H1 (cell line): ENCODE measurements around the gene SYNDIG1. TPM values are rescaled to one million over a fixed set of nuclear protein-coding genes. Genes with fewer than 3 reads are reported as not detected.

ENCODE experiments used
- CTCF ChIA-PET: fragments of 300-600 bp; sonication (Branson Sonifier 250); formaldehyde crosslinking; loops from one replicate; lab custom pipeline; 2021; ENCODE audit not compliant: partially characterized antibody; lab: Charles Lee
- POLR2A ChIA-PET: fragments of 300-600 bp; sonication (Branson Sonifier 250); formaldehyde crosslinking; loops from one replicate; lab custom pipeline; 2021; ENCODE audit warnings: inconsistent platforms; ENCODE audit not compliant: partially characterized antibody; lab: Charles Lee
- DNase-seq, 2 experiments: peaks; one replicate each; pipeline versions ENCODE4 v3.0.0 to v3.0.0-alpha.2; 2010 to 2022; ENCODE audit warnings: low spot score in 2 of 2, low read depth in 1 of 2, mixed read lengths in 1 of 2
- FAIRE-seq: peaks from 2 replicates; lab custom pipeline; 2011; peaks lifted over from hg19 to GRCh38; lab: Jason Lieb, UNC
- H2AFZ ChIP-seq: 2 replicates; pipeline ENCODE4 v1.8.1; 2012; ENCODE audit warnings: low read length, inconsistent platforms
- H2AK5ac ChIP-seq: 2 replicates; pipeline ENCODE4 v1.6.1; 2013; ENCODE audit warnings: low read depth, low read length
- H2BK120ac ChIP-seq: replicated peaks from 2 replicates; pipeline ENCODE3; 2013; ENCODE audit warnings: low read depth, low read length, inconsistent platforms
- H2BK12ac ChIP-seq: 2 replicates; pipeline ENCODE4 v1.6.1; 2013; ENCODE audit warnings: low read depth, low read length
- H2BK15ac ChIP-seq: 2 replicates; pipeline ENCODE4 v1.6.1; 2013; ENCODE audit warnings: low read length
- H2BK20ac ChIP-seq: 2 replicates; pipeline ENCODE4 v1.6.1; 2013; ENCODE audit warnings: low read length
- H2BK5ac ChIP-seq: 2 replicates; pipeline ENCODE4 v1.6.1; 2013; ENCODE audit warnings: low read depth, low read length
- H3K14ac ChIP-seq: 2 replicates; pipeline ENCODE4 v1.6.1; 2013; ENCODE audit warnings: inconsistent platforms; ENCODE audit not compliant: insufficient read length
- H3K18ac ChIP-seq: 2 replicates; pipeline ENCODE4 v1.6.1; 2013; ENCODE audit warnings: low read length; ENCODE audit errors: extremely low read depth
- H3K23ac ChIP-seq: 2 replicates; pipeline ENCODE4 v1.6.1; 2013; ENCODE audit warnings: inconsistent platforms; ENCODE audit not compliant: insufficient read length
- H3K23me2 ChIP-seq: 2 replicates; pipeline ENCODE4 v1.6.1; 2013; ENCODE audit warnings: low read depth, low read length
- H3K27ac ChIP-seq: 2 replicates; pipeline ENCODE4 v1.6.1; 2011; ENCODE audit warnings: low read depth, low read length, inconsistent platforms
- H3K27me3 ChIP-seq, 4 experiments: replicated peaks in 1 of 4; 1 replicate in 1 of 4; 2 replicates in 3 of 4; pipeline versions ENCODE4 v1.6.1 to v1.8.1; 2011 to 2013; ENCODE audit warnings: low read length in 3 of 4, mild to moderate bottlenecking in 3 of 4, inconsistent platforms in 2 of 4, mixed read lengths in 2 of 4, moderate library complexity in 1 of 4; ENCODE audit not compliant: control insufficient read depth in 3 of 4, insufficient read depth in 3 of 4; ENCODE audit errors: extremely low read depth in 1 of 4
- H3K36me3 ChIP-seq, 4 experiments: 2 replicates each; pipeline versions ENCODE4 v1.6.1 to v1.8.1; 2011 to 2013; ENCODE audit warnings: mild to moderate bottlenecking in 4 of 4, low read length in 3 of 4, moderate library complexity in 2 of 4, control low read depth in 1 of 4, inconsistent platforms in 1 of 4; ENCODE audit not compliant: insufficient read depth in 4 of 4, control insufficient read depth in 2 of 4
- H3K4ac ChIP-seq: replicated peaks from 2 replicates; pipeline ENCODE3; 2013; ENCODE audit warnings: low read length, low read depth, mixed read lengths, inconsistent platforms; ENCODE audit not compliant: insufficient read length
- H3K4me1 ChIP-seq, 4 experiments: replicated peaks in 1 of 4; 1 replicate in 1 of 4; 2 replicates in 3 of 4; pipeline versions ENCODE4 v1.6.1 to v1.8.1; 2011 to 2013; ENCODE audit warnings: low read length in 3 of 4, inconsistent platforms in 2 of 4, mixed read lengths in 1 of 4; ENCODE audit not compliant: insufficient read depth in 4 of 4, control insufficient read depth in 3 of 4
- H3K4me2 ChIP-seq, 2 experiments: 2 replicates each; pipeline versions ENCODE4 v1.6.1 to v1.8.1; 2011 to 2013; ENCODE audit warnings: low read depth in 2 of 2, low read length in 2 of 2, control low read depth in 1 of 2, inconsistent platforms in 1 of 2, mild to moderate bottlenecking in 1 of 2; ENCODE audit not compliant: insufficient read depth in 1 of 2
- H3K4me3 ChIP-seq, 4 experiments: fragments of 200-600, 300-600 bp in 1 of 4; sonication (generic), shearing (Covaris generic), sonication (Bioruptor Twin) in 1 of 4; 2 replicates each; pipeline versions ENCODE4 v1.5.1 to v1.8.1; 2011 to 2016; ENCODE audit warnings: low read length in 4 of 4, low read depth in 3 of 4, control low read depth in 2 of 4, inconsistent platforms in 2 of 4, mild to moderate bottlenecking in 2 of 4, mixed read lengths in 1 of 4, moderate library complexity in 1 of 4; ENCODE audit not compliant: insufficient read depth in 2 of 4; ENCODE audit errors: extremely low read depth in 1 of 4
- H3K56ac ChIP-seq: replicated peaks from 2 replicates; pipeline ENCODE3; 2013; ENCODE audit warnings: low read depth, mild to moderate bottlenecking, mixed read lengths, low read length, inconsistent platforms; ENCODE audit not compliant: insufficient read length
- H3K79me1 ChIP-seq: 2 replicates; pipeline ENCODE4 v1.6.1; 2013; ENCODE audit warnings: low read depth, low read length, control low read depth
- H3K79me2 ChIP-seq, 2 experiments: 2 replicates each; pipeline versions ENCODE4 v1.6.1 to v1.8.1; 2012 to 2013; ENCODE audit warnings: low read length in 2 of 2, mild to moderate bottlenecking in 2 of 2, inconsistent platforms in 1 of 2; ENCODE audit not compliant: insufficient read depth in 2 of 2, control insufficient read depth in 1 of 2
- H3K9ac ChIP-seq, 4 experiments: replicated peaks in 1 of 4; 1 replicate in 1 of 4; 2 replicates in 3 of 4; pipeline versions ENCODE4 v1.6.1 to v1.8.1; 2011 to 2013; ENCODE audit warnings: low read depth in 3 of 4, low read length in 3 of 4, control low read depth in 2 of 4, mild to moderate bottlenecking in 2 of 4, moderate library complexity in 2 of 4, inconsistent platforms in 1 of 4; ENCODE audit errors: extremely low read depth in 1 of 4
- H3K9me3 ChIP-seq, 2 experiments: 2 replicates each; pipeline versions ENCODE4 v1.6.1 to v1.8.1; 2012 to 2013; ENCODE audit warnings: mild to moderate bottlenecking in 2 of 2, moderate library complexity in 2 of 2, control low read depth in 1 of 2, inconsistent platforms in 1 of 2, low read depth in 1 of 2, low read length in 1 of 2, mixed read lengths in 1 of 2; ENCODE audit not compliant: insufficient read depth in 2 of 2
- H4K20me1 ChIP-seq, 2 experiments: replicated peaks in 1 of 2; 2 replicates each; pipeline versions ENCODE3 to v1.8.1; 2011 to 2013; ENCODE audit warnings: inconsistent platforms in 2 of 2, low read length in 2 of 2, mild to moderate bottlenecking in 1 of 2; ENCODE audit not compliant: insufficient read depth in 2 of 2, control insufficient read depth in 1 of 2
- H4K5ac ChIP-seq: 2 replicates; pipeline ENCODE4 v1.6.1; 2013; ENCODE audit warnings: low read length, low read depth, mixed read lengths, inconsistent platforms; ENCODE audit not compliant: insufficient read length
- H4K8ac ChIP-seq: 2 replicates; pipeline ENCODE4 v1.8.0; 2013; ENCODE audit warnings: mild to moderate bottlenecking, moderate library complexity, low read length, inconsistent platforms; ENCODE audit not compliant: insufficient read depth; ENCODE audit errors: extremely low read depth
- H4K91ac ChIP-seq: replicated peaks from 2 replicates; pipeline ENCODE3; 2013; ENCODE audit warnings: low read length, mixed read lengths, inconsistent platforms; ENCODE audit not compliant: insufficient read length
- SP1 ChIP-seq: IDR thresholded peaks from 2 replicates; pipeline ENCODE4 v1.6.1; 2011; ENCODE audit warnings: low read depth, low read length
- WGBS, 2 experiments: shearing (Covaris generic) in 1 of 2; methylation state at CpG; one replicate each; pipeline versions ENCODE4 v1.1.6 to v1.1.7; 2013 to 2015; ENCODE audit warnings: low lambda C conversion rate in 2 of 2, mixed read lengths in 2 of 2, inconsistent platforms in 1 of 2, low coverage in 1 of 2, missing lambda C conversion rate in 1 of 2; ENCODE audit not compliant: insufficient replicate concordance in 2 of 2, insufficient coverage in 1 of 2, insufficient read length in 1 of 2; ENCODE audit errors: extremely low coverage in 1 of 2, missing lambda C conversion rate in 1 of 2; 5-methylcytosine and 5-hydroxymethylcytosine counted together
- polyA plus RNA-seq, 7 experiments: library from polyadenylated mRNA; depleted of rRNA in 3 of 7; stranded (reverse) in 5 of 7; unstranded in 2 of 7; fragments of >200 nt in 5 of 7; fragments of 200-250 nt in 2 of 7; gene quantifications; 1 replicate in 5 of 7; 2 replicates in 1 of 7; 4 replicates in 1 of 7; pipeline versions ENCODE4 v1.2.1 to v1.2.3, GENCODE V29; 2011 to 2013; ENCODE audit warnings: missing spikeins in 2 of 7, mixed read lengths in 2 of 7
- total RNA-seq: library from RNA; stranded (reverse); fragmentation: NEBNext Ultra II Directional; extraction: Animal tissue kit (Norgen Biotek cat#: 25700); gene quantifications from 2 replicates; pipeline ENCODE4 v1.2.1, GENCODE V29; 2021

Gene SYNDIG1
- total and polyA plus RNA-seq, 2 of the 8 experiments (the other 6 are each of a cell fraction or from before 2014, with no cell fraction given): 6.5 to 7.8 TPM

DNA sequence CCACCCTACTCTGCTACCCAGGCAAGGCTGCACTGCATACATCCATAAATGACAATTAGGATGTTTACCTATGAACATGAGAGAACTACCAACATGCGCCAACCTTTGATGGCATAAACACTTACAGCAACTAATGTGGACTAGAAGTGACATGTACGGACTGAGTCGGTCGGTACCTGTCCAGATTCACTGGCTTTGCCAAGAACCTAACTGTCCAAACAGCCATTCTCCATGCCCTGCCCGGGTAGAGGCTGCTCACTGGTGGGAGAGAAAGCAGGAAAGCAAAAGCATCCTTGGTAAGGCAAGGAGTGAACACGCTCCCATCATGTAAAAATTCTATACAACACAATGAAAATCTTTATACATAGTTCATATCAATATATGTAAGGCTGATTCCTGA lies 30.0 kb downstream of the SYNDIG1 start:
- no peak overlapping the region for H2BK5ac ChIP-seq
- no peak overlapping the region for H2BK12ac ChIP-seq
- ChIA-PET CTCF (no interaction called here), POLR2A (no interaction called here)
- H4K20me1 ChIP-seq: peaks cover 2 to 3% of the 10 kb centered on the region in 2 experiments
- no peaks in the 10 kb centered on the region for H3K79me1 ChIP-seq
- no peaks in the 10 kb centered on the region for H3K27me3 ChIP-seq
- H3K9me3 ChIP-seq: no peaks in the 10 kb centered on the region
- H3K27ac ChIP-seq: no peak overlapping the region
- H3K4ac ChIP-seq: no peak overlapping the region
- H2AK5ac ChIP-seq: no peak overlapping the region
- no peak overlapping the region for H2BK120ac ChIP-seq
- H3K14ac ChIP-seq: no peak overlapping the region
- no peak overlapping the region for H2BK15ac ChIP-seq
- H3K9ac ChIP-seq: no peak overlapping the region
- no peak overlapping the region for H4K8ac ChIP-seq
- H3K36me3 ChIP-seq: no peaks in the 10 kb centered on the region
- H2BK20ac ChIP-seq: no peak overlapping the region
- no peak overlapping the region for H3K23ac ChIP-seq
- no peak for DNase-seq
- no peak overlapping the region for H3K4me3 ChIP-seq
- H2AFZ ChIP-seq: no peak overlapping the region
- no peak overlapping the region for H3K56ac ChIP-seq
- no peaks in the 10 kb centered on the region for H3K4me1 ChIP-seq
- H3K18ac ChIP-seq: no peak overlapping the region
- H4K5ac ChIP-seq: no peak overlapping the region
- H3K23me2 ChIP-seq: no peaks in the 10 kb centered on the region
- no peak overlapping the region for H4K91ac ChIP-seq
- TF ChIP-seq SP1: no peak
- TF ChIP-seq, all 59 proteins: peak for 0
- 91% methylated on average over 6 of the region's 6 CpGs; no CpG with 5 or more reads in 1 of the 2 experiments for WGBS, 2 experiments
- Histone ChIP-seq H3K4me2 (no peak overlapping the region), H3K79me2 (0 out of 4 replicates have a peak, but pooled peaks cover 0 to 4% of the 10 kb centered on the region in 2 experiments)
- no peak for FAIRE-seq
